CD4-positive, alpha-beta T cell treated with Interleukin-6 for 4 hours (primary cell): ENCODE results near the gene AATF.

Experiments
- DNase-seq: peaks from one replicate; pipeline ENCODE4 v3.0.0-alpha.2; 2020; ENCODE audit warnings: mixed read lengths

Gene AATF

GRCh38 chr17:37084372-37084771 lies 135.6 kb downstream of the AATF start:
- no peak for DNase-seq

GRCh38 chr17:37086334-37086733 lies 137.6 kb downstream of the AATF start:
- DNase-seq, result no peak

DNA sequence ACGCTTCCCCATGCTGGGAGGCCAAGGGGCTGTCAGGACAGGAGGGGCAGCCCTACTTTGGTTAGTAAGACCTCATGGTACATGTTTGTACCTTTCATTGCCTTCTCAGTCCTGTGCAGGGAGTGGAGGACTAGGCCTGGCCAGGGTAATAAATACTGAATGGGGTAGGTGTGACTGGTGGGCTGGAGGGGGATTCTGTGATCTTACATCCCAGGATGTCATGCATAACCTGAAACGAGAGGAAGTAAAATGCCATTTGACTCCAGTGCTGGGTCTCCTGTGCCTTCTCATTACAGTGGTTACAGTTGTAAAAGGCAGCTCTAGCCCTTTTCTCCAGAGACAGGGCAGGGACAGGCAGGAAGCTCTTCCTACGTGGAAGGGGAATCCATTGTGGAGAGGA lies 138.2 kb downstream of the AATF start:
- no peak for DNase-seq

GRCh38 chr17:37087683-37088082 lies 138.9 kb downstream of the AATF start:
- DNase-seq, result no peak

- DNase-seq, result no peak
Measured at GRCh38 chr17:37088459-37088858, 139.7 kb downstream of the AATF start.

DNA sequence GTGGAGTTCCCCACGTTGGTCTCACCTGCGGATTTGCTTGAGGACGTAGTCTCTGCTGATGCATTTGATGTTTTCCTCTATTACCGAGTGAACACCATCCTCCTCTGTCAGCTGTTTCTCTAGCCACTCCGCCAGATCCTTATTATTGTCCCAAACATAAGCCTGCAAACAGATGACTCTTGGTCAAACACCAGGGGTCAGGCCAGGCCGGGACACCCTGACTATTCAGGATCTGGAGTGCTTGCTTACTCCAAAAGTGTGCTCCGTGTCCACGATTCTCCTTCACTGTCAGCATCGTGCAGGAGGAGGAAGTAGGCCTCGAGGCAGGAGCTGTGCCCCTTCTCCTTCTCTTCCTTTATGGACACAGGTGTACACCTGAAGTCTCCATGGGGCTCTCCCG lies 140.2 kb downstream of the AATF start:
- no peak for DNase-seq

GRCh38 chr17:37089956-37090355 lies 141.2 kb downstream of the AATF start:
- DNase-seq, result peak; percentile 51

GRCh38 chr17:37090941-37091340 lies 142.2 kb downstream of the AATF start:
- DNase-seq, result no peak

- no peak for DNase-seq
Measured at GRCh38 chr17:37092071-37092470, 143.3 kb downstream of the AATF start.

DNA sequence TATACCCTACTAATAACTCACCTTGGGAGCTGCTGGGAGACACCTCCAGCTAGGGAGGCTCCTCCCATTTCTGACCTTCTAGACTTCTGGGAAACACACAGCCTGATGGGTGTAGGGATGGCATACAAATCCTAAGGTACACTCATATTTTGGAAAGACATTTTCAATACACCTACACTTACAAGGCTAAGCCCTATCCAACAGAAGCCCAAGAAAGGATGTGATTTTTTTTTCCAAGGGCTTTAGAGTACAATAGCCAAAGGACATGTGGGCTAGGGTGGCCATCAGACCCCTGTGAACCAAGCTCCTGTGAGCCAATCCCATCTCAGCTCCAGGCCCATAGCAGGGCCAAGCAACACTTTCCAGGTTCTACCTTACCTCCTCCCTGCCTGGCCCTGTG lies 143.9 kb downstream of the AATF start:
- no peak for DNase-seq

DNA sequence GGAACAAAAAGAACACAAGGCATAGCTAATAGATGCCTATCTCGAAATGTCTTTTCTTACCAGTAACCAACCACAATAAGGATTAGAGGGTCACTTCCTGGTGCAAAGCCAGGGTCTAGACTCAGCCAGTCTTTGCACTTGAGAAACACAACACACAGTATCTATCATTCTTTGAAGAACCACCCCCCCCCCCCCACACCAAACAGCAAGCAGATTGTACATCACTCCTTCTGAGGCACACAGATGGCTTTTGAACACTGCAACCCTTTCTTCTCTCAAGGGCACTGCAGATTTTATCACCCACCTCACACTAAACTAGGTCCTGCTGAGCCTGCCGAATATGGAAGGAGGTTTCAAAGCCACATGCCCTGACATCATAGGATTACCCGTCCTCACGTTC lies 145.6 kb downstream of the AATF start:
- DNase-seq, result no peak

DNA sequence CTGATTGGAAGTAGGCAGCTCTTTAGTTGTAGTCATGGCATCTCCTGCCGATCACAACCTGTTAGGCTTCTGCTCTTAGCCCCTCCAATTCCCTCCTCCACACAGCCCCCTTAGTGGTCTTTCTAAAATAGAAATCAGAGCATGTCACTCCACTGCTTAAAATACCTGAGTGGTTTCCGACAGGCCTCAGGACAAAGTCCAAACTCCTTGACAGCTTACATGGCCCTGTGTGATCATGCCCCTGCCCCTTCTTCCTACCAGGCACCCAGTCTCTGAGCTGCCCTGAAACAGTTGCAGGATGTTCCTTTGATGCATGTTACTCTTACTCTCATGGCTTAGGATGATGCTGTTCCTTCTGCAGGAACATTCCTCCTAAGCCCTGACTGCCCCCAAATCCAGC lies 147.3 kb downstream of the AATF start:
- no peak for DNase-seq

- no peak for DNase-seq
Measured at GRCh38 chr17:37097154-37097553, 148.4 kb downstream of the AATF start.

- DNase-seq, result no peak
Measured at GRCh38 chr17:37098152-37098551, 149.4 kb downstream of the AATF start.

DNA sequence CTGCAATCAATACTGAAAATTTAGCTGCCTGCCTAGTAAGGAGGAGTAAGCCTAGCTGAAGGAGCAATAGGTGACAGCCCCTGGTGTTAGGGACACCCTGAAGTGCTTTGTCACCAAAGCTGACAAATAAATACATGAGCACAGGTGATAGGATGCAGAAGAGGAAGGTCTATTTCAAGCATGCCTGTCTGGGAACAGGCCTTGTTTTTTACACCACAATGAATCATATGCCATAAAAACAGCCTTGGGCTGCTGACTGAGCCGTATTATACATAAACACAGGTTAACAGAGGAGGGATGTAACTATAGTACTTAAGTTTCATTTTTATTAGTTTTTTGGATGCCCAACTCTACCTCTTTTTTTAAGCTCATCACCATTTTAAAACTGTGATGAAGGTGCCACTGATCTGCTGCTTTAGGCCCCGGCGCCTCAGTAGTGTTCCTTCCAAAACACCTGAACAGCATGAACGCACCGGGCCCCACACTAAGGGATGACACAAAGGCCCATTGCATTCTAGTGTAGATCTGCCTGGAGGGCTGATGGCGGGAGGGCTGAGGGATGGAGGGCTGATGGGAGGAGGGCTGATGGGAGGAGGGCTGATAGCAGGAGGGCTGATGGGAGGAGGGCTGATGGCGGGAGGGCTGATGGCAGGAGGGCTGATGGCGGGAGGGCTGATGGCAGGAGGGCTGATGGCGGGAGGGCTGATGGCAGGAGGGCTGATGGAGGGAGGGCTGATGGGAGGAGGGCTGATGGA lies 150.3 kb downstream of the AATF start:
- no peak for DNase-seq

DNA sequence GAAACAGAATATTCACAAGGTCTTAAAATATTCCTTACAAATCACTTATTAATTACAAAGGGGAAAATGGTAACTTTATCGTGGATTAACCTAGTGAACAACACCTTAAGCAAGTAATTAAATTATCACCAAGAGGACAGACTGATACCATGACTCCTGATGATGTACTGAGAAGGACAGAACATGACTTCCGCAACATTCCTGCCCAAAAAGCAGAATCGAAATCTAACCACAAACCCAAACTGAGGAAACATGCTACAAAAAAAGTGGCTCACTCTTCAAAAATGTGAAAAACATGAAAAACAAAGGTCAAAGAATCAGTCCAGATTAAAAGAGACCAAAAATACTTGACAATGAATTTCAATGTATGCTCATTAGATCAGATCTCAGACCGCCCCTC lies 151.5 kb downstream of the AATF start:
- DNase-seq, result no peak

GRCh38 chr17:37101306-37101705 lies 152.6 kb downstream of the AATF start:
- DNase-seq, result no peak

DNA sequence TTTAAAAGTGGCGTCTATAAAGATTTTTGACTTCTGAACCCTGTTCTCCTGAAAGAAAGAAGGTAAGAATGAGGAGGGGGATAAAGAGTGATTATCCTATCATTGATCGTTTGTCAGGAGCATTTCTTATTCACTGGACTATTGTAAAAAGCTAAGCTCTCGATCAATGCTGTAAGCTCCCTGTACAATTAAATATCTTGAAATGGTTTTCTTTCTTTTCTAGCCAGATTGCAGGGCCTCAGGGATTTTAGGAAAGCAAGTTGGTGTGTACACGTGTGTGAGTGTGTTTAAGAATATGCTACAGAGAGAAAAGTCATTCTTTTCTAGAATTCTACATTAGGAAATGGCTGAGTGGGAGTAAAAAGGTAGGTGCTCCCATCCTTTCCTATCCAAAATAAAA lies 154.5 kb downstream of the AATF start:
- DNase-seq, result no peak

- DNase-seq, result no peak
Measured at GRCh38 chr17:37106049-37106448, 157.3 kb downstream of the AATF start.
